Liver (tissue), 9 donors: ENCODE results near the gene SPATA46. TPM values are rescaled to one million over a fixed set of nuclear protein-coding genes. Genes with fewer than 3 reads are reported as not detected.

Source experiments
- DNase-seq: peaks from one replicate; pipeline ENCODE4 v3.0.0-alpha.2; 2017; ENCODE audit warnings: low spot score
- H3K27ac ChIP-seq, 2 donors: one replicate each; pipeline ENCODE4 v1.7.0; 2013; ENCODE audit warnings: inconsistent platforms in 2 of 2, low read length in 2 of 2, control low read depth in 1 of 2, low read depth in 1 of 2, mild to moderate bottlenecking in 1 of 2
- H3K27me3 ChIP-seq, 4 donors: one replicate each; pipeline versions ENCODE4 v1.6.1 to v1.7.0; 2013; ENCODE audit warnings: low read length in 3 of 4, inconsistent platforms in 1 of 4, mild to moderate bottlenecking in 1 of 4, moderate library complexity in 1 of 4; ENCODE audit not compliant: control insufficient read depth in 4 of 4, insufficient read depth in 4 of 4
- H3K36me3 ChIP-seq, 4 donors: one replicate each; pipeline versions ENCODE4 v1.6.1 to v1.7.0; 2013; ENCODE audit warnings: low read length in 3 of 4, mild to moderate bottlenecking in 3 of 4, low read depth in 1 of 4, moderate library complexity in 1 of 4; ENCODE audit not compliant: control insufficient read depth in 4 of 4, insufficient read depth in 3 of 4
- H3K4me1 ChIP-seq, 4 donors: one replicate each; pipeline versions ENCODE4 v1.6.1 to v1.7.0; 2013; ENCODE audit warnings: low read length in 3 of 4, mild to moderate bottlenecking in 3 of 4, moderate library complexity in 1 of 4; ENCODE audit not compliant: control insufficient read depth in 4 of 4, insufficient read depth in 4 of 4
- H3K4me3 ChIP-seq, 3 donors: one replicate each; pipeline versions ENCODE4 v1.6.1 to v1.7.0; 2013; ENCODE audit warnings: low read length in 3 of 3, control low read depth in 1 of 3, low read depth in 1 of 3, mild to moderate bottlenecking in 1 of 3
- H3K9ac ChIP-seq, 2 donors: one replicate each; pipeline ENCODE4 v1.7.0; 2013; ENCODE audit warnings: low read length in 2 of 2, mild to moderate bottlenecking in 2 of 2, moderate library complexity in 2 of 2, control low read depth in 1 of 2, low read depth in 1 of 2
- H3K9me3 ChIP-seq, 4 donors: one replicate each; pipeline versions ENCODE4 v1.6.1 to v1.7.0; 2013; ENCODE audit warnings: low read length in 3 of 4; ENCODE audit not compliant: control insufficient read depth in 4 of 4
- ATF3 ChIP-seq: IDR thresholded peaks from 2 replicates; pipeline ENCODE4 v1.6.1; 2016; ENCODE audit warnings: antibody characterized with exemption
- CTCF ChIP-seq: fragments of 150-350 bp; IDR thresholded peaks from 2 replicates; pipeline ENCODE4 v1.5.1; 2017; ENCODE audit warnings: improper control_type of control experiment, low read depth, low read length; ENCODE audit not compliant: missing input control
- EGR1 ChIP-seq, 2 donors: IDR thresholded peaks; 2 replicates each; pipeline ENCODE4 v1.6.1; 2016 to 2018; ENCODE audit warnings: antibody characterized with exemption in 2 of 2, low read depth in 2 of 2
- FOXA1 ChIP-seq: IDR thresholded peaks from 2 replicates; pipeline ENCODE4 v1.6.1; 2016; ENCODE audit warnings: antibody characterized with exemption
- FOXA2 ChIP-seq: IDR thresholded peaks from 2 replicates; pipeline ENCODE4 v1.6.1; 2016; ENCODE audit warnings: antibody characterized with exemption
- GABPA ChIP-seq, 2 donors: IDR thresholded peaks in 1 of 2; conservative IDR thresholded peaks in 1 of 2; 2 replicates each; pipeline ENCODE4 v1.6.1; 2016; ENCODE audit warnings: antibody characterized with exemption in 2 of 2, mild to moderate bottlenecking in 1 of 2, moderate library complexity in 1 of 2
- HNF4G ChIP-seq: IDR thresholded peaks from 2 replicates; pipeline ENCODE4 v1.6.1; 2016; ENCODE audit warnings: antibody characterized with exemption
- JUND ChIP-seq, 2 donors: IDR thresholded peaks; 2 replicates each; pipeline ENCODE4 v1.6.1; 2016; ENCODE audit warnings: antibody characterized with exemption in 2 of 2
- MAX ChIP-seq: IDR thresholded peaks from 2 replicates; pipeline ENCODE4 v1.6.1; 2016; ENCODE audit warnings: antibody characterized with exemption
- NR2F2 ChIP-seq: IDR thresholded peaks from 2 replicates; pipeline ENCODE4 v1.6.1; 2016; ENCODE audit warnings: antibody characterized with exemption
- RAD21 ChIP-seq, 2 donors: IDR thresholded peaks; 2 replicates each; pipeline ENCODE4 v1.6.1; 2016; ENCODE audit warnings: antibody characterized with exemption in 2 of 2, mild to moderate bottlenecking in 2 of 2
- REST ChIP-seq: IDR thresholded peaks from 2 replicates; pipeline ENCODE4 v1.6.1; 2016; ENCODE audit warnings: antibody characterized with exemption, mild to moderate bottlenecking
- RXRA ChIP-seq, 2 donors: IDR thresholded peaks; 2 replicates each; pipeline ENCODE4 v1.6.1; 2017 to 2018; ENCODE audit warnings: antibody characterized with exemption in 2 of 2, mild to moderate bottlenecking in 1 of 2
- SP1 ChIP-seq: IDR thresholded peaks from 2 replicates; pipeline ENCODE4 v1.6.1; 2018; ENCODE audit warnings: antibody characterized with exemption, mild to moderate bottlenecking
- TAF1 ChIP-seq: conservative IDR thresholded peaks from 2 replicates; pipeline ENCODE4 v1.6.1; 2016; ENCODE audit warnings: antibody characterized with exemption, mild to moderate bottlenecking
- YY1 ChIP-seq: IDR thresholded peaks from 2 replicates; pipeline ENCODE4 v1.6.1; 2016; ENCODE audit warnings: antibody characterized with exemption, mild to moderate bottlenecking
- WGBS: extraction: QIAGEN DNeasy Blood & Tissue Kit; methylation state at CpG from one replicate; pipeline ENCODE4 v1.1.7; 2013; 5-methylcytosine and 5-hydroxymethylcytosine counted together
- polyA plus RNA-seq, 2 donors: library from polyadenylated mRNA; stranded (reverse) in 1 of 2; unstranded in 1 of 2; fragments of 200-250 nt in 1 of 2; fragments of >200 nt in 1 of 2; fragmentation: Nextera tagmentation in 1 of 2; extraction: Ambion mirVana in 1 of 2; gene quantifications; one replicate each; pipeline versions ENCODE4 v1.2.1 to v1.2.3, GENCODE V29; 2013 to 2015
- total RNA-seq, 2 donors: library from RNA; depleted of rRNA; stranded (reverse); fragments of >200 nt; gene quantifications; one replicate each; pipeline ENCODE4 v1.2.3, GENCODE V29; 2014
- donor health status: healthy.
- donor health status: healthy.
- donor health status: healthy.
- donor health status: healthy.
- donor health status: healthy.

The SPATA46 gene
- total and polyA plus RNA-seq, 4 donors = 0.06 to 0.17 TPM; not detected in 2

GRCh38 chr1:162412002-162412401, 35.3 kb upstream of the SPATA46 start, which contains the start of gene SH2D1B:
SH2D1B (minus strand) TSS chr1:162412136; CDS start chr1:162412016, 120 bp downstream.
- no peak within 1 kb of the TSS for H3K4me3 ChIP-seq
- no peak for TF ChIP-seq NR2F2
- TF ChIP-seq MAX = no peak
- no peak for TF ChIP-seq REST
- TF ChIP-seq SP1 = no peak
- no peak for TF ChIP-seq FOXA2
- no peak for TF ChIP-seq RXRA (IDR thresholded peaks at IDR 0.05)
- TF ChIP-seq YY1 = no peak
- no peak for TF ChIP-seq JUND (IDR thresholded peaks at IDR 0.05)
- TF ChIP-seq ATF3 = no peak
- TF ChIP-seq HNF4G = no peak
- TF ChIP-seq FOXA1 = no peak
- TF ChIP-seq GABPA (IDR thresholded peaks at IDR 0.05 in 1 of 2, conservative IDR thresholded peaks at IDR 0.05 in 1 of 2) = no peak
- H3K4me1 ChIP-seq = no peaks in the 10 kb centered on the region
- no peak within 1 kb of the TSS for H3K27ac ChIP-seq
- no peaks in the 10 kb centered on the region for H3K36me3 ChIP-seq
- 82% methylated on average over 3 of the region's 3 CpGs for WGBS
- H3K27me3 ChIP-seq = peaks cover 0 to 6% (median 0%) of the 10 kb centered on the region in 4 donors
- no peak within 1 kb of the TSS for H3K9ac ChIP-seq
- DNase-seq = no peak
- H3K9me3 ChIP-seq = peaks cover 0 to 2% (median under 1%) of the 10 kb centered on the region in 4 donors

GRCh38 chr1:162407539-162407938, 30.9 kb upstream of the SPATA46 start:
- Histone ChIP-seq H3K4me3 (no peak overlapping the region), H3K36me3 (no peaks in the 10 kb centered on the region), H3K27me3 (peaks cover 0 to 6% (median 0%) of the 10 kb centered on the region in 4 donors), H3K27ac (no peak overlapping the region), H3K4me1 (no peaks in the 10 kb centered on the region), H3K9me3 (no peaks in the 10 kb centered on the region), H3K9ac (no peak overlapping the region)
- no peak for DNase-seq
- TF ChIP-seq ATF3 (no peak), GABPA (IDR thresholded peaks at IDR 0.05 in 1 of 2, conservative IDR thresholded peaks at IDR 0.05 in 1 of 2) (no peak), RAD21 (IDR thresholded peaks at IDR 0.05) (no peak), CTCF (no peak), FOXA2 (no peak), JUND (IDR thresholded peaks at IDR 0.05) (no peak), HNF4G (no peak), SP1 (no peak), TAF1 (no peak), MAX (no peak), REST (no peak), FOXA1 (no peak), RXRA (IDR thresholded peaks at IDR 0.05) (no peak), EGR1 (IDR thresholded peaks at IDR 0.05; ENCODE audit: low read depth in 2 of 2) (no peak), YY1 (no peak)
- 93% methylated on average over 1 of the region's 1 CpG for WGBS
